Measurements from ENCODE around the gene KCNQ1.

Gene KCNQ1

GRCh38 chr11:2739531-2740274 is 294.9 kb downstream of the KCNQ1 start:
- H3K36me3 Mint-ChIP-seq = no peaks in the 10 kb centered on the region
- no peak for ATAC-seq
- no peak overlapping the region for H3K27ac Mint-ChIP-seq
- H3K4me3 Mint-ChIP-seq = no peak overlapping the region
- H3K4me1 Mint-ChIP-seq = no peaks in the 10 kb centered on the region
- H3K9me3 Mint-ChIP-seq = no peaks in the 10 kb centered on the region
- no peaks in the 10 kb centered on the region for H3K27me3 Mint-ChIP-seq

GRCh38 chr11:2740275-2740940 is 295.6 kb downstream of the KCNQ1 start:
- H3K4me1 Mint-ChIP-seq = no peaks in the 10 kb centered on the region
- H3K27ac Mint-ChIP-seq = no peak overlapping the region
- H3K9me3 Mint-ChIP-seq = no peaks in the 10 kb centered on the region
- ATAC-seq = no peak
- no peak overlapping the region for H3K4me3 Mint-ChIP-seq
- H3K27me3 Mint-ChIP-seq = no peaks in the 10 kb centered on the region
- peaks cover 1% of the 10 kb centered on the region for H3K36me3 Mint-ChIP-seq

GRCh38 chr11:2741006-2741376 is 296.2 kb downstream of the KCNQ1 start:
- ATAC-seq = no peak

GRCh38 chr11:2741377-2742131 is 296.7 kb downstream of the KCNQ1 start:
- Mint-ChIP-seq H3K36me3 (peaks cover 10% of the 10 kb centered on the region), H3K4me3 (no peak overlapping the region), H3K9me3 (no peaks in the 10 kb centered on the region), H3K27me3 (no peaks in the 10 kb centered on the region), H3K27ac (no peak overlapping the region), H3K4me1 (no peaks in the 10 kb centered on the region)
- no peak for ATAC-seq

More at GRCh38 chr11:2741006-2741376, 296.2 kb downstream of the KCNQ1 start:
- Mint-ChIP-seq H3K36me3 (peaks cover 7% of the 10 kb centered on the region), H3K9me3 (no peaks in the 10 kb centered on the region), H3K4me1 (no peaks in the 10 kb centered on the region), H3K27me3 (no peaks in the 10 kb centered on the region), H3K27ac (no peak overlapping the region), H3K4me3 (no peak overlapping the region)

- H3K4me1 Mint-ChIP-seq = no peaks in the 10 kb centered on the region
These were observed 297.4 kb downstream of the KCNQ1 start for GRCh38 chr11:2742201-2742600.

GRCh38 chr11:2742611-2743426 is 298.0 kb downstream of the KCNQ1 start:
- ATAC-seq = no peak
- Mint-ChIP-seq H3K27me3 (no peaks in the 10 kb centered on the region), H3K27ac (no peak overlapping the region), H3K4me1 (no peaks in the 10 kb centered on the region), H3K36me3 (peaks cover 19% of the 10 kb centered on the region), H3K4me3 (no peak overlapping the region), H3K9me3 (no peaks in the 10 kb centered on the region)

More at GRCh38 chr11:2742201-2742600, 297.4 kb downstream of the KCNQ1 start:
- H3K36me3 Mint-ChIP-seq = peaks cover 13% of the 10 kb centered on the region
- ATAC-seq = no peak
- no peaks in the 10 kb centered on the region for H3K27me3 Mint-ChIP-seq
- no peaks in the 10 kb centered on the region for H3K9me3 Mint-ChIP-seq
- H3K27ac Mint-ChIP-seq = no peak overlapping the region
- H3K4me3 Mint-ChIP-seq = no peak overlapping the region

GRCh38 chr11:2743427-2744110 is 298.8 kb downstream of the KCNQ1 start:
- no peak for ATAC-seq
- Mint-ChIP-seq H3K4me3 (no peak overlapping the region), H3K36me3 (peaks cover 19% of the 10 kb centered on the region), H3K9me3 (no peaks in the 10 kb centered on the region), H3K27ac (no peak overlapping the region), H3K27me3 (no peaks in the 10 kb centered on the region), H3K4me1 (no peaks in the 10 kb centered on the region)

- no peak for ATAC-seq
- no peaks in the 10 kb centered on the region for H3K9me3 Mint-ChIP-seq
- H3K4me3 Mint-ChIP-seq = no peak overlapping the region
- H3K36me3 Mint-ChIP-seq = peaks cover 23% of the 10 kb centered on the region
- no peak overlapping the region for H3K27ac Mint-ChIP-seq
- H3K4me1 Mint-ChIP-seq = no peaks in the 10 kb centered on the region
- no peaks in the 10 kb centered on the region for H3K27me3 Mint-ChIP-seq
These were observed 299.4 kb downstream of the KCNQ1 start for GRCh38 chr11:2744166-2744565.

- Mint-ChIP-seq H3K4me3 (no peak overlapping the region), H3K27me3 (no peaks in the 10 kb centered on the region), H3K36me3 (peaks cover 34% of the 10 kb centered on the region), H3K27ac (no peak overlapping the region), H3K9me3 (no peaks in the 10 kb centered on the region), H3K4me1 (no peaks in the 10 kb centered on the region)
- ATAC-seq = no peak
These were observed 300.7 kb downstream of the KCNQ1 start for GRCh38 chr11:2745511-2745910.

- no peak for ATAC-seq
- H3K27me3 Mint-ChIP-seq = no peaks in the 10 kb centered on the region
- no peaks in the 10 kb centered on the region for H3K4me1 Mint-ChIP-seq
- no peaks in the 10 kb centered on the region for H3K9me3 Mint-ChIP-seq
- peaks cover 44% of the 10 kb centered on the region for H3K36me3 Mint-ChIP-seq
- H3K4me3 Mint-ChIP-seq = no peak overlapping the region
- no peak overlapping the region for H3K27ac Mint-ChIP-seq
These were observed 301.8 kb downstream of the KCNQ1 start for GRCh38 chr11:2746401-2747247.

- Mint-ChIP-seq H3K27me3 (no peaks in the 10 kb centered on the region), H3K9me3 (no peaks in the 10 kb centered on the region), H3K27ac (no peak overlapping the region), H3K36me3 (peaks cover 49% of the 10 kb centered on the region), H3K4me1 (no peaks in the 10 kb centered on the region), H3K4me3 (no peak overlapping the region)
- ATAC-seq = no peak
These were observed 302.6 kb downstream of the KCNQ1 start for GRCh38 chr11:2747248-2748027.

- no peak overlapping the region for H3K27ac Mint-ChIP-seq
- no peaks in the 10 kb centered on the region for H3K9me3 Mint-ChIP-seq
- no peaks in the 10 kb centered on the region for H3K27me3 Mint-ChIP-seq
- H3K4me3 Mint-ChIP-seq = no peak overlapping the region
- H3K36me3 Mint-ChIP-seq = peaks cover 57% of the 10 kb centered on the region
- no peaks in the 10 kb centered on the region for H3K4me1 Mint-ChIP-seq
- ATAC-seq = no peak
These were observed 303.4 kb downstream of the KCNQ1 start for GRCh38 chr11:2748061-2748813.

Measured in stimulated activated memory B cell treated with anti-CD40 and anti-IgM and Interleukin-4, amounts not matched to agents 10 μg/mL and 1 μg/mL and 100 μg/mL, for 72 hours (primary cell).